NCI-H128 (cell line): Measurements from ENCODE around the gene PCNP.
"Not testable (repeated sequence)": the region's sequence is repeated elsewhere in the genome, so short reads cannot be mapped to it uniquely, and the experiment has no call there.

Experiments used
- DNase-seq: peaks from one replicate; lab custom pipeline; 2025; ENCODE audit not compliant: unreplicated experiment; lab: John Stamatoyannopoulos, UW

Gene PCNP, protein sequence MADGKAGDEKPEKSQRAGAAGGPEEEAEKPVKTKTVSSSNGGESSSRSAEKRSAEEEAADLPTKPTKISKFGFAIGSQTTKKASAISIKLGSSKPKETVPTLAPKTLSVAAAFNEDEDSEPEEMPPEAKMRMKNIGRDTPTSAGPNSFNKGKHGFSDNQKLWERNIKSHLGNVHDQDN

GRCh38 chr3:101573449-101574387, at the start of gene PCNP:
TSS of gene PCNP (plus strand) at chr3:101574180. CDS start at chr3:101574216, 36 bp downstream.
- peak; percentile 99 for DNase-seq

- no peak for DNase-seq
Observed at GRCh38 chr3:101527441-101527840, 46.5 kb upstream of the PCNP start.

GRCh38 chr3:101527906-101528305, 46.1 kb upstream of the PCNP start:
- DNase-seq: no peak

GRCh38 chr3:101529816-101530685, 43.9 kb upstream of the PCNP start:
- DNase-seq: no peak

DNA sequence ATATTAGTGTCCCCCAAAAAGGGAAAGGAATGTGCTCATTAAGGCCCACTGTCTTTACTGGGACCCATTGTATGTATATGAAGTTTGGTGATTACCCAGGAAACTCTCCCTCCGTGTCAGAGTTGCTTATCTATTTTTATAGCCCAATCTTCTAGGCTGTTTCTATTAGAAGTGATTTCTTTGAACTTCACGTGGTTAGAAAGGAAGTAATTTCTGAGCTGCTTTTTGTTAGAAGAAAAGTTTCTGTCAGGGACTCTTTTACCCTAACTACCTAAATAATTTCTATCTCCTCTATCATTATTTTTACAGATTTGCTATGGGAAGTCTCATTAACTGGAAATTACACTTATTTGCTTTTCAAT, 43.3 kb upstream of the PCNP start:
- DNase-seq: no peak

DNA sequence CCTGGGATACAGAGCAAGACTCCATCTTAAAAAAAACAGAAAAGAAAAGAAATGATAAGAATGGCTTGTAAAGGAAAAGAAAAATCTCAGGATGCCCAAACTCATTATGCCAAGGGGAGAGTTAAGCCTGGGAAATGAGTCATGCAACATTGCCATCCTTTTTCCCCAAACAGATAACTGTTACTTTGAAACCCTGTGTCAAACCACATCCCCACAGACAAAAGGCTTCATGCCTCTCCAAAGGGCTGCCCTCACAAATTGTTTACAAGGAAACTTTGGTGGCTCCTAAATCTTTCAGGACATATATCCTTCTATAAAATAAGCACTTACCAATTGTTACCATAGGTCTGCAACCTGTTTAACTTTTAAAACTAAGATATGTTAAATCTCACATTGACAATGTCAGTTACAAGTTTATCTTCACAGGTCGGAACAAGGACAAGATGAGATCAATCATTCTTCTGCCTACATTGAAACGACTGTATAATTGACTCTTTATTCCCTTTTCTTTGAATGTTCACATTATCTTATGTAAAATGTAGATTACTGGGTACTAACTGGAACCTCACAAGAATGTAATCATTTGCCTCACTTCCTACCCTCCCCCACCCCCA, 42.4 kb upstream of the PCNP start:
- DNase-seq: no peak

DNA sequence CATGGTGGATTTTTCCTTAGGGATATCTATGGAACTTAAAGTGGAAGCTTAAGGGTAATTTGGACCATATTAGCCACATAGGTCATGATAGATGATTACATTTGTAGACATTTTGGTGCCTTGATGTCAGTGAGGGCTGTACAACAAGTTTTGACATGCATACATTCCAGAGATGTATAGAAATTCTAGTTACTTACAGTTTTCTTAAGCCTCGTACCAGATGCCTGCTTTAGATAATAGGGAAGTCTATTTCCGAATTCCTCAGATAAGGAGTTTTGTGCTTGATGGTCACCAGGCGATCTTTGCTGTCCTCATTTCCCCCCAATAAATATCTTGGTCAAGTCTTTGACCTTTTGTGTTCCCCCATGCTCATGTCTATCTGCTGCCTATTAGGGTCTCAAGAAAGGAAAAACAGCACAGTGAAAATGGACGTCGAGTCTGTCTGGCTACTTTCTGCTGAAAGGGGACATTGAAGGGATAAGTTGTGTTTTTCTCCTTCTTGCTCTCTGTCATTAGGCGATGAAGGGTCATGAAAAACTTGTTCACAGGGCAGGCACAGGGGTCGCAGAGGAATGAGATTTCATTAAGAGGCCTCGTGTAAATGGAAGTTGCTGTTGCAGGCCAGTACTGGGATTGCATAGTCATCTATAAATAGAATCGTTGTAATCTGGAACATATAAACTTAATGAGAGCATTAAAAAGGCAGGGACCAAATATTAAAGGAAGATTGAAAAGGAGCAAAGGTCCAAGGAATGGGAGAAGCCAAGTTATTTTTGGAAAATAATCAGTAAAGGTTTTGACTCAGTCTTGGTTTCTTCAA, 41.0 kb upstream of the PCNP start:
- no peak for DNase-seq

DNA sequence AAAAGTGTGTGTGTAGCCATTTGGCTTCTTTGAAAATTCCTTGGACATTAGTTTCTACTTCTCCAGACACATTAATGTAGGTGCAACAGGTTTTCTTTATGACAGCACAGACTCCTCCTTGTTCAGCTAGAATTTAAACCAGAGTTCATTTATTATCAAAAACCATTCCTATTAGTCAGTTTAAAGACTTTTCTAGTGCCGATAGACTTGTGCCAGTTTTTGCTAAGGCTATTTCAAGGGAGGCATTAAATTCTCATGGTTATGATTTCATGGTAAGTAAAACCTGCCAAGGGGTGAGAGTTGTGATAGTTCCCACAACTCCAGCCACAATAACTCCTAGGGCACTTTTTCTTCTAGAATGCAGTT, 40.4 kb upstream of the PCNP start:
- DNase-seq: no peak

DNA sequence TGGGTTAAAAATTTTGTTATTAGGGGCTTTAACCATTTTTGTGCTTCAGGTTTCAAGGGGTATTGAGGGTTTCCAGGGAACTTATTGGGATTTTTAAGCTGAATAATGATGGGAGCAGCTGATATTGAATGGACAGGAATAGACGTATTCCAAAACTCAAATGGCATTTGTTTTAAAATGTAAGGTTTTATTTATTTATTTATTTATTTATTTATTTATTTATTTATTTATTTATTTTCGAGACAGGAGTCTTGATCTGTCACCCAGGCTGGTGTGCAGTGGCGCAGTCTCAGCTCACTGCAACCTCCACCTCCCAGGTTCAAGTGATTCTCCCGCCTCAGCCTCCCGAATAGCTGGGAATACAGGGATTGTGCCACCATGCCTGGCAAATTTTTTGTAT, 38.8 kb upstream of the PCNP start:
- no peak for DNase-seq

DNA sequence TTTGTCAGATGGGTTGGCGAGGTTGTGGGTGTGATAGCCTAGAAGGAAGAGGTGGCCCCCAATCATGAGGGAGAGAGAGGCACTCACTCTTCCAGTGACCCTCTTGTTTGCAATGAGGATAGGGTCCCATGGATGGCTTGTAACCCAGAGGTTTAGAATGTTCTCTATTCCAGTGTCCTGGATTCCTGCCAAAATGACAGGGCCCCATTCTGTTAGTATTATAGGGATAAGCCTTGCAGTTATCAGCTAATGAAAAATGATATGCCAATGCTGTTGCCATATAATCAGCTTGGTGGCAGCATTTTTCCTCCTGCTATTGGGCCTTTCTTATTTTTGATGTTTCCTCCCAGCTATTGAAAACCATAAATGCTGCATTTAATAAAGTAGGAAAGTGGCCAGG, 37.7 kb upstream of the PCNP start:
- no peak for DNase-seq

DNA sequence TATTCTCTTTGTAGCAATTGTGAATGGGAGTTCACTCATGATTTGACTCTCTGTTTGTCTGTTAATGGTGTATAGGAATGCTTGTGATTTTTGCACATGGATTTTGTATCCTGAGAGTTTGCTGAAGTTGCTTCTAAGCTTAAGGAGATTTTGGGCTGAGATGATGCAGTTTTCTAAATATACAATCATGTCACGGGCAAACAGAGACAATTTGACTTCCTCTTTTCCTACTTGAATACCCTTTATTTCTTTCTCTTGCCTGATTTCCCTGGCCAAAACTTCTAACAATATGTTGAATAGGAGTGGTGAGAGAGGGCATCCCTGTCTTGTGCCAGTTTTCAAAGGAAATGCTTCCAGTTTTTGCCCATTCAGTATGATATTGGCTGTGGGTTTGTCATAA, 37.0 kb upstream of the PCNP start:
- DNase-seq: not testable (repeated sequence)

- no peak for DNase-seq
Observed at GRCh38 chr3:101542957-101543356, 31.0 kb upstream of the PCNP start.

DNA sequence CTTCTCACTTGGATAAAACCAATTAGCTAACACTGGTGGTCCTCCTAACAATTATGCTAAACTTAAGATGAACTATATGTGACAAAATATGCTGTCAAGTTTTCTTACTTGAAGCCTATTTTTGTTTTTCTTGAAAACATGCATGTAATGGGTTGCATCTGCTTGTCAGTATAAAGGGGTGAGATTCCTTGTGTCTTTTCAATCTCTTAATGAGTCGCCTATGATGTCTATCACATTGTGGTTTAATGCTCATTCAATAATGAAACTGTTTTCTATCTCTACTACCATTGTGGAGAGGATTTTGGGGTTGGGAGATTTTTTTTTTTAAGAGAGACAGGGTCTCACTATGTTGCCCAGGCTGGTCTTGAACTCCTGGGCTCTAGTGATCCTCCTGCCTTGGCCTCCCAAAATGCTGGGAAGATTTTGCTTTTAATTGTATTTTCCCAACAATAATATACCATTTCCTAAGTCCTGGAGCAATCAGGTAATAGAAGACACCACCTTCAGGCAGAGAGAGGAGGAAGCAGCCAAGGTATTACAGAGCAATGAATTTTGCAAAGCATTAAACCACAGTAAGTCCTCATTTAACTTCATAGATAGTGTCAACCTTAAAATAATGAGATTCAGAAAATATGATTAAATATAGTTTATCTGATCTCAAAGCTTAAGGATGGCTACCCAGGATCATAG, 29.7 kb upstream of the PCNP start:
- DNase-seq: no peak

GRCh38 chr3:101548527-101549105, 25.4 kb upstream of the PCNP start:
- no peak for DNase-seq

GRCh38 chr3:101549473-101549872, 24.5 kb upstream of the PCNP start:
- DNase-seq: no peak

GRCh38 chr3:101551359-101552081, 22.5 kb upstream of the PCNP start:
- DNase-seq: not testable (repeated sequence)

DNA sequence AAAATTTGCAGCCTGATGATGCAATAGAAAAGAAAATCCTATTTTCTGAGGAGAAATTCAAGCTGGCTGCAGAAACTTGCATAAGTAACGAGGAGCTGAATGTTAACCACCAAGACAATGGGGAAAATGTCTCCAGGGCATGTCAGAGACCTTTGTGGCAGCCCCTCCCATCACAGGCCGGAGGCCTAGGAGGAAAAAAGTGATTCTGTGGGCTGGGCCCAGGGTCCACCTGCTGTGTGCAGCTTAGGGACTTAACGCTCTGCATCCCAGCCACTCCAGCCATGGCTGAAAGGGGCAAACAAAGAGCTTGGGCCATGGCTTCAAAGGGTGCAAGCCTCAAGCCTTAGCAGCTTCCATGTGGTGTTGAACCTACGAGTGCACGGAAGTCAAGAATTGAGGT, 20.6 kb upstream of the PCNP start:
- not testable (repeated sequence) for DNase-seq

GRCh38 chr3:101556064-101556463, 17.9 kb upstream of the PCNP start:
- no peak for DNase-seq
